Suprapubic skin (tissue), 3 donors: ENCODE results near the gene STARD8.

ENCODE experiments used
- CTCF ChIP-seq, 2 donors: fragments of 200-600 bp in 1 of 2; fragments of 450-650 bp in 1 of 2; sonication (generic) in 1 of 2; IDR thresholded peaks; one replicate each; pipeline ENCODE4 v1.5.1; 2016 to 2019; ENCODE audit warnings: antibody characterized with exemption in 2 of 2, mild to moderate bottlenecking in 1 of 2, moderate library complexity in 1 of 2
- POLR2A ChIP-seq, 2 donors: fragments of 450-650 bp; IDR thresholded peaks; one replicate each; pipeline ENCODE4 v1.6.1; 2017; ENCODE audit warnings: antibody characterized with exemption in 2 of 2, mild to moderate bottlenecking in 2 of 2, moderate library complexity in 2 of 2

GRCh38 chrX:68627986-68628385 is 19.5 kb upstream of the STARD8 start:
- TF ChIP-seq POLR2A (IDR thresholded peaks at IDR 0.05) (no peak), CTCF (IDR thresholded peaks at IDR 0.05) (no peak)
